ENCODE data around the gene PSRC1. TPM values are rescaled to one million over a fixed set of nuclear protein-coding genes. Genes with fewer than 3 reads are reported as not detected.

PSRC1 gene
- total and polyA plus RNA-seq, 2 experiments from 2014 or later, result 15.3 to 15.6 TPM

DNA sequence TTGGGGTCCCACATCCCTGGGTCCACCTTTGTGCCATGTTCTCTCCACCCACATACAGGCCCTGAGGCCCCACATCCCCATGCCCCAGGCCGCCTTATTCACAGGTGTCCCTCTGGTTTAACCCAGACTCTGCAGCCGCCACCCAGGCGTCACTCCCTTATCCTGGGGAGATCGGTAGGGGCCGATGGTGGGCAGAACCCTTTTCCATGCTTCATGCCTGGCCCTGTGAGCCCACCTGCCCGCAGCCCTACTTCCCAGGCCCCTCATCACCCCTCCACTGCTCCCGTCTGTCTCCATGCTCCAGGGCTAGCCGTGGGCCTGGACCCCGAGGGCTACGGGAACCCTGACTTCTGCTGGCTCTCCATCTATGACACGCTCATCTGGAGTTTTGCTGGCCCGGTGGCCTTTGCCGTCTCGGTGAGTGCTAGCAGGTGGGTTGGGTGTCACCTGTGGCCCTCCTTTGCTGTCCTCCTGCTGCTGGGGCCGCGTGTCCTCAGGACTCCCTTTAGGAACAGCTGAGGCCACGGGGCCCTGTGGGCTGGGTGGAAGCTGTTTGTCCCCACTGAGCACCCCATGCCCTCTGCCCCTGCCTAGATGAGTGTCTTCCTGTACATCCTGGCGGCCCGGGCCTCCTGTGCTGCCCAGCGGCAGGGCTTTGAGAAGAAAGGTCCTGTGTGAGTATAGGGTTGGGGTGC, 12.2 kb downstream of the PSRC1 start:
- Histone ChIP-seq H3F3A (ENCODE audit: insufficient read depth) (no peaks in the 10 kb centered on the region; the same call in 1 of the 2 replicates), H3K79me2 (ENCODE audit: insufficient read depth) (no peaks in the 10 kb centered on the region), H3K27me3 (replicated peaks; ENCODE audit: insufficient read depth) (no peaks in the 10 kb centered on the region), H3K36me3 (ENCODE audit: low read depth) (no peaks in the 10 kb centered on the region), H3K27ac (no peak overlapping the region), H3K4me2 (ENCODE audit: unreplicated experiment) (no peak overlapping the region), H3K4me1 (ENCODE audit: insufficient read depth) (peaks cover 2% of the 10 kb centered on the region; the same call in 1 of the 2 replicates), H3K9ac (no peak overlapping the region), H3K9me2 (ENCODE audit: insufficient read depth) (no peaks in the 10 kb centered on the region), H3K9me3 (ENCODE audit: low read depth) (no peaks in the 10 kb centered on the region), H3K4me3 (no peak overlapping the region), H4K20me1 (ENCODE audit: insufficient read depth) (no peaks in the 10 kb centered on the region), H2AFZ (no peak overlapping the region)
- in situ Hi-C loops (cut with MboI), result no loop called here
- TF ChIP-seq EZH2 (IDR thresholded peaks at IDR 0.05; ENCODE audit: insufficient read depth, poor library complexity, severe bottlenecking) (no peak), EZH2phosphoT487 (IDR thresholded peaks at IDR 0.05; ENCODE audit: insufficient read depth, low read depth) (no peak)
- no peak for DNase-seq
- 90 to 93% methylated on average over 19 to 20 of the region's 20 CpGs for WGBS, 2 experiments (ENCODE audit: low coverage in 1 of 2, low lambda C conversion rate in 2 of 2, missing lambda C conversion rate in 2 of 2)

GRCh38 chr1:109269981-109270622, 12.8 kb downstream of the PSRC1 start:
- Histone ChIP-seq H3K9ac (no peak overlapping the region), H3K4me3 (no peak overlapping the region), H2AFZ (no peak overlapping the region), H3K79me2 (ENCODE audit: insufficient read depth) (no peaks in the 10 kb centered on the region), H3K4me1 (ENCODE audit: insufficient read depth) (no peaks in the 10 kb centered on the region; the same call in 1 of the 2 replicates), H3K9me3 (ENCODE audit: low read depth) (no peaks in the 10 kb centered on the region), H3K27ac (no peak overlapping the region), H4K20me1 (ENCODE audit: insufficient read depth) (no peaks in the 10 kb centered on the region), H3K36me3 (ENCODE audit: low read depth) (no peaks in the 10 kb centered on the region), H3F3A (ENCODE audit: insufficient read depth) (no peaks in the 10 kb centered on the region), H3K9me2 (ENCODE audit: insufficient read depth) (no peaks in the 10 kb centered on the region), H3K4me2 (ENCODE audit: unreplicated experiment) (no peak overlapping the region), H3K27me3 (replicated peaks; ENCODE audit: insufficient read depth) (no peaks in the 10 kb centered on the region)
- DNase-seq, result no peak
- in situ Hi-C loops (cut with MboI), result loop anchor here (10.0 kb wide), 1 partner anchor 265 kb away; the partner anchor contains the start of gene GPR61
- 86 to 87% methylated on average over 16 to 17 of the region's 17 CpGs for WGBS, 2 experiments (ENCODE audit: low coverage in 1 of 2, low lambda C conversion rate in 2 of 2, missing lambda C conversion rate in 2 of 2)
- no peak for TF ChIP-seq EZH2 (IDR thresholded peaks at IDR 0.05; ENCODE audit: insufficient read depth, poor library complexity, severe bottlenecking)
- TF ChIP-seq EZH2phosphoT487 (IDR thresholded peaks at IDR 0.05; ENCODE audit: insufficient read depth, low read depth), result no peak

- WGBS, 2 experiments (ENCODE audit: low coverage in 1 of 2, low lambda C conversion rate in 2 of 2, missing lambda C conversion rate in 2 of 2), result 82 to 86% methylated on average over 32 to 33 of the region's 33 CpGs
- H3K4me1 ChIP-seq (ENCODE audit: insufficient read depth), result no peaks in the 10 kb centered on the region
- H3K9ac ChIP-seq, result no peak overlapping the region
- H3K4me3 ChIP-seq, result no peak overlapping the region
- in situ Hi-C loops (cut with MboI), result loop anchor here (10.0 kb wide), 1 partner anchor 265 kb away; the partner anchor contains the start of gene GPR61
- TF ChIP-seq EZH2phosphoT487 (IDR thresholded peaks at IDR 0.05; ENCODE audit: insufficient read depth, low read depth) (no peak), EZH2 (IDR thresholded peaks at IDR 0.05; ENCODE audit: insufficient read depth, poor library complexity, severe bottlenecking) (no peak)
- H3K9me3 ChIP-seq (ENCODE audit: low read depth), result no peaks in the 10 kb centered on the region
- no peaks in the 10 kb centered on the region for H3K27me3 ChIP-seq (replicated peaks; ENCODE audit: insufficient read depth)
- H3K4me2 ChIP-seq (ENCODE audit: unreplicated experiment), result no peak overlapping the region
- no peaks in the 10 kb centered on the region for H4K20me1 ChIP-seq (ENCODE audit: insufficient read depth)
- no peaks in the 10 kb centered on the region for H3K36me3 ChIP-seq (ENCODE audit: low read depth)
- H3F3A ChIP-seq (ENCODE audit: insufficient read depth), result no peaks in the 10 kb centered on the region
- H2AFZ ChIP-seq, result no peak overlapping the region
- H3K9me2 ChIP-seq (ENCODE audit: insufficient read depth), result no peaks in the 10 kb centered on the region
- no peak for DNase-seq
- no peak overlapping the region for H3K27ac ChIP-seq
- H3K79me2 ChIP-seq (ENCODE audit: insufficient read depth), result no peaks in the 10 kb centered on the region
These were observed 13.5 kb downstream of the PSRC1 start for GRCh38 chr1:109269212-109269980.

GRCh38 chr1:109268431-109269211, 14.3 kb downstream of the PSRC1 start:
- Histone ChIP-seq H3K4me1 (ENCODE audit: insufficient read depth) (no peaks in the 10 kb centered on the region), H4K20me1 (ENCODE audit: insufficient read depth) (no peaks in the 10 kb centered on the region), H2AFZ (no peak overlapping the region), H3K27me3 (replicated peaks; ENCODE audit: insufficient read depth) (no peaks in the 10 kb centered on the region), H3K79me2 (ENCODE audit: insufficient read depth) (no peaks in the 10 kb centered on the region), H3K4me2 (ENCODE audit: unreplicated experiment) (no peak overlapping the region), H3K36me3 (ENCODE audit: low read depth) (no peaks in the 10 kb centered on the region), H3K27ac (no peak overlapping the region), H3K9ac (no peak overlapping the region), H3K4me3 (no peak overlapping the region), H3K9me2 (ENCODE audit: insufficient read depth) (no peaks in the 10 kb centered on the region), H3F3A (ENCODE audit: insufficient read depth) (no peaks in the 10 kb centered on the region), H3K9me3 (ENCODE audit: low read depth) (no peaks in the 10 kb centered on the region)
- DNase-seq, result no peak
- no peak for TF ChIP-seq EZH2 (IDR thresholded peaks at IDR 0.05; ENCODE audit: insufficient read depth, poor library complexity, severe bottlenecking)
- TF ChIP-seq EZH2phosphoT487 (IDR thresholded peaks at IDR 0.05; ENCODE audit: insufficient read depth, low read depth), result no peak
- WGBS, 2 experiments (ENCODE audit: low coverage in 1 of 2, low lambda C conversion rate in 2 of 2, missing lambda C conversion rate in 2 of 2), result 80 to 85% methylated on average over 22 to 27 of the region's 29 CpGs
- in situ Hi-C loops (cut with MboI), result loop anchor here (10.0 kb wide), 1 partner anchor 266 kb away; the partner anchor contains the start of gene GPR61
